Measurements from ENCODE around the gene ADGRA1.

Gene ADGRA1

GRCh38 chr10:133062635-133063034 lies 25.1 kb upstream of the ADGRA1 start:
- Histone ChIP-seq H3K4me3 (ENCODE audit: low read depth, low read length, poor library complexity, severe bottlenecking) (no peak overlapping the region), H3K27me3 (ENCODE audit: insufficient read depth, low read length) (no peaks in the 10 kb centered on the region), H3K27ac (ENCODE audit: low read depth, low read length, poor library complexity, severe bottlenecking) (no peak overlapping the region), H4K20me1 (ENCODE audit: insufficient read depth, low read length) (no peaks in the 10 kb centered on the region), H3K79me2 (ENCODE audit: insufficient read depth, low read length) (no peaks in the 10 kb centered on the region), H3K4me2 (ENCODE audit: low read length) (no peak overlapping the region), H3K36me3 (ENCODE audit: insufficient read depth, low read length) (no peaks in the 10 kb centered on the region), H3K9me2 (ENCODE audit: low read depth, low read length) (no peaks in the 10 kb centered on the region), H2AFZ (ENCODE audit: low read length) (no peak overlapping the region), H3K9me3 (ENCODE audit: low read length) (no peaks in the 10 kb centered on the region), H3F3A (ENCODE audit: insufficient read depth, low read length) (no peaks in the 10 kb centered on the region), H3K4me1 (ENCODE audit: insufficient read depth, low read length, severe bottlenecking) (no peaks in the 10 kb centered on the region), H3K9ac (ENCODE audit: low read length) (no peak overlapping the region)
- TF ChIP-seq, protein P1, sequence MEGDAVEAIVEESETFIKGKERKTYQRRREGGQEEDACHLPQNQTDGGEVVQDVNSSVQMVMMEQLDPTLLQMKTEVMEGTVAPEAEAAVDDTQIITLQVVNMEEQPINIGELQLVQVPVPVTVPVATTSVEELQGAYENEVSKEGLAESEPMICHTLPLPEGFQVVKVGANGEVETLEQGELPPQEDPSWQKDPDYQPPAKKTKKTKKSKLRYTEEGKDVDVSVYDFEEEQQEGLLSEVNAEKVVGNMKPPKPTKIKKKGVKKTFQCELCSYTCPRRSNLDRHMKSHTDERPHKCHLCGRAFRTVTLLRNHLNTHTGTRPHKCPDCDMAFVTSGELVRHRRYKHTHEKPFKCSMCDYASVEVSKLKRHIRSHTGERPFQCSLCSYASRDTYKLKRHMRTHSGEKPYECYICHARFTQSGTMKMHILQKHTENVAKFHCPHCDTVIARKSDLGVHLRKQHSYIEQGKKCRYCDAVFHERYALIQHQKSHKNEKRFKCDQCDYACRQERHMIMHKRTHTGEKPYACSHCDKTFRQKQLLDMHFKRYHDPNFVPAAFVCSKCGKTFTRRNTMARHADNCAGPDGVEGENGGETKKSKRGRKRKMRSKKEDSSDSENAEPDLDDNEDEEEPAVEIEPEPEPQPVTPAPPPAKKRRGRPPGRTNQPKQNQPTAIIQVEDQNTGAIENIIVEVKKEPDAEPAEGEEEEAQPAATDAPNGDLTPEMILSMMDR (IDR thresholded peaks at IDR 0.05; ENCODE audit: low read length): no peak
- no peak for TF ChIP-seq EZH2 (IDR thresholded peaks at IDR 0.05; ENCODE audit: borderline replicate concordance, low read length)

- Histone ChIP-seq H3F3A (ENCODE audit: insufficient read depth, low read length) (no peaks in the 10 kb centered on the region), H2AFZ (ENCODE audit: low read length) (no peak overlapping the region), H3K36me3 (ENCODE audit: insufficient read depth, low read length) (no peaks in the 10 kb centered on the region)
Measured at GRCh38 chr10:133067149-133068105, 20.3 kb upstream of the ADGRA1 start.

DNA sequence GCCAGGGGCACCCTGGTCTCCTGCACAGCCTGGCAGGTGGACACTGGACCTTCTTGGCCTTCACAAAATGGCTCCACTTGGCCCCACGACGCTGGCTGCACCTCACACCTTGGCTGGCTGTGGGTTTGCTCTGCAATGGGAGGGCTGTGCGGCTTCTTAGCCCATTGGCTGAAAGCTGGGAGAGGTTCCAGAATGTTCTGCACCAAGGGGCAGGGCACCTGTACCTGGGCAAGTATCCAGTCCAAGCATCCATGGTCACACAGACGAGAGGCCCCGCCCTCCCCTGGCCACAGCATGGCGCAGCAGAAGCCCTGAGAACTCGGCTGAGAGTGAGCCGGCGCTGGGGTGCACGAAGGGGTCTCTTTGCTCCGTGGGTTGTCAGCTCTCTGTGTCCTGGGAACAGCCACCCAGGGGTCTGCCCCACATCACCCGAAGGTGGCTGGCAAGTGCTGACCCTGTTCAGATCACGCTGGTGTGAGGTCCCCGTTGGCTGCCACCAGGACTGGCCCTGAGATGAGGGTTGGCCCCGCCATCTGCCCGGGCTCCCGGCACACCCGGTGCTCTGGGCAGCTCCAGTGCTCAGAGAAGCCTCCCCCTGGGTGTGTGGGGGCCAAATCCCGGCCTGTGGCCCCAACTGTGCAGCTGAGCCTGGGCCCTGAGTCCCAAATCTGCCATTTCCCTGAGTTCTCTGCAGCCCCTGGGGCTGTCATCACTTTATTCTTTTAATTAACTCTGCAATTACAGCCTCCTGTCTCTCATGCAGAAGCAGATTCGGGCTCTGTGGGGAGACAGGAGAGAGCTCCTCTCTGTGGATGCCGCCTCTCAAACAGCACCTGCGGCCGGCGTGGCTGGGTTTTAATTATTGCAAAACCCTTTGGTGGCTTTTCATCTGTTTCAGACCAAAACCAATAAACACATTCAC lies 19.4 kb upstream of the ADGRA1 start:
- Histone ChIP-seq H3F3A (ENCODE audit: insufficient read depth, low read length) (no peaks in the 10 kb centered on the region), H3K36me3 (ENCODE audit: insufficient read depth, low read length) (no peaks in the 10 kb centered on the region), H3K79me2 (ENCODE audit: insufficient read depth, low read length) (no peaks in the 10 kb centered on the region), H3K27me3 (ENCODE audit: insufficient read depth, low read length) (no peaks in the 10 kb centered on the region), H3K4me1 (ENCODE audit: insufficient read depth, low read length, severe bottlenecking) (no peaks in the 10 kb centered on the region), H3K9me3 (ENCODE audit: low read length) (no peaks in the 10 kb centered on the region), H2AFZ (ENCODE audit: low read length) (no peak overlapping the region), H3K27ac (ENCODE audit: low read depth, low read length, poor library complexity, severe bottlenecking) (no peak overlapping the region), H3K4me3 (ENCODE audit: low read depth, low read length, poor library complexity, severe bottlenecking) (no peak overlapping the region), H3K9ac (ENCODE audit: low read length) (no peak overlapping the region), H4K20me1 (ENCODE audit: insufficient read depth, low read length) (no peaks in the 10 kb centered on the region), H3K9me2 (ENCODE audit: low read depth, low read length) (no peaks in the 10 kb centered on the region), H3K4me2 (ENCODE audit: low read length) (no peak overlapping the region)
- TF ChIP-seq EZH2 (IDR thresholded peaks at IDR 0.05; ENCODE audit: borderline replicate concordance, low read length): no peak
- TF ChIP-seq, protein P1 (IDR thresholded peaks at IDR 0.05; ENCODE audit: low read length): no peak

More at GRCh38 chr10:133067149-133068105, 20.3 kb upstream of the ADGRA1 start:
- Histone ChIP-seq H3K9me3 (ENCODE audit: low read length) (no peaks in the 10 kb centered on the region), H3K27ac (ENCODE audit: low read depth, low read length, poor library complexity, severe bottlenecking) (no peak overlapping the region), H3K4me3 (ENCODE audit: low read depth, low read length, poor library complexity, severe bottlenecking) (no peak overlapping the region), H3K9ac (ENCODE audit: low read length) (no peak overlapping the region), H3K27me3 (ENCODE audit: insufficient read depth, low read length) (no peaks in the 10 kb centered on the region), H3K9me2 (ENCODE audit: low read depth, low read length) (no peaks in the 10 kb centered on the region), H3K79me2 (ENCODE audit: insufficient read depth, low read length) (no peaks in the 10 kb centered on the region), H3K4me2 (ENCODE audit: low read length) (no peak overlapping the region), H4K20me1 (ENCODE audit: insufficient read depth, low read length) (no peaks in the 10 kb centered on the region), H3K4me1 (ENCODE audit: insufficient read depth, low read length, severe bottlenecking) (no peaks in the 10 kb centered on the region)
- no peak for TF ChIP-seq EZH2 (IDR thresholded peaks at IDR 0.05; ENCODE audit: borderline replicate concordance, low read length)
- TF ChIP-seq, protein P1 (IDR thresholded peaks at IDR 0.05; ENCODE audit: low read length): no peak

Measured in OCI-LY1 (cell line).